Activated T-helper 2 cell treated with anti-CD3 and anti-CD28 coated beads, Interferon-gamma antibody, Interleukin-2, Interleukin-4, amounts not matched to agents 10 μg/mL and 5 μg/mL and 100 μg/mL, durations not matched to agents 14 hours and 24 hours and 36 hours (primary cell): ENCODE data around the gene LTC4S. TPM values are rescaled to one million over a fixed set of nuclear protein-coding genes. Genes with fewer than 3 reads are reported as not detected.

Experiments used
- DNase-seq: peaks from one replicate; pipeline ENCODE4 v3.0.0; 2021; ENCODE audit warnings: low spot score
- H3K27ac Mint-ChIP-seq: one replicate; pipeline ENCODE4 v1.8.0; 2021; ENCODE audit warnings: mixed read lengths
- H3K27me3 Mint-ChIP-seq: one replicate; pipeline ENCODE4 v1.8.0; 2021; ENCODE audit warnings: low read depth, mixed read lengths
- H3K36me3 Mint-ChIP-seq: one replicate; pipeline ENCODE4 v1.8.0; 2021; ENCODE audit warnings: low read depth, mixed read lengths
- H3K4me1 Mint-ChIP-seq: one replicate; pipeline ENCODE4 v1.8.0; 2021; ENCODE audit warnings: low read depth, mixed read lengths
- H3K4me3 Mint-ChIP-seq: one replicate; pipeline ENCODE4 v1.8.0; 2021; ENCODE audit warnings: low read depth, mild to moderate bottlenecking, moderate library complexity, mixed read lengths
- H3K9me3 Mint-ChIP-seq: one replicate; pipeline ENCODE4 v1.8.0; 2021; ENCODE audit warnings: mixed read lengths
- intact Hi-C: fragments of 100-400 bp; cut with micrococcal nuclease; formaldehyde crosslinking; loops from one replicate; pipeline ENCODE4 v1.15.1; 2023
- total RNA-seq: library from RNA; stranded (reverse); gene quantifications from 2 replicates; pipeline ENCODE4 v1.2.3, GENCODE V29; 2022

Gene LTC4S
- total RNA-seq, 1 donor from 2014 or later, result 0.62 TPM

GRCh38 chr5:179820483-179821297 lies 26.9 kb downstream of the LTC4S start, which contains the start of gene SQSTM1:
SQSTM1 (plus strand) TSS chr5:179820905; CDS start chr5:179820937, 32 bp downstream.
- intact Hi-C loops, result loop anchor here (1.0 to 10.0 kb wide), 6 partner anchors 16 to 266 kb away; partner anchors contain the start of genes CANX, HNRNPH1, MRNIP and RUFY1
- Mint-ChIP-seq H3K27ac (peak within 1 kb of the TSS; percentile 93), H3K4me3 (peak within 1 kb of the TSS; percentile 91), H3K4me1 (peaks cover 31% of the 10 kb centered on the region), H3K36me3 (peaks cover 39% of the 10 kb centered on the region), H3K27me3 (no peaks in the 10 kb centered on the region), H3K9me3 (no peaks in the 10 kb centered on the region)
- DNase-seq, result peak; percentile 78

DNA sequence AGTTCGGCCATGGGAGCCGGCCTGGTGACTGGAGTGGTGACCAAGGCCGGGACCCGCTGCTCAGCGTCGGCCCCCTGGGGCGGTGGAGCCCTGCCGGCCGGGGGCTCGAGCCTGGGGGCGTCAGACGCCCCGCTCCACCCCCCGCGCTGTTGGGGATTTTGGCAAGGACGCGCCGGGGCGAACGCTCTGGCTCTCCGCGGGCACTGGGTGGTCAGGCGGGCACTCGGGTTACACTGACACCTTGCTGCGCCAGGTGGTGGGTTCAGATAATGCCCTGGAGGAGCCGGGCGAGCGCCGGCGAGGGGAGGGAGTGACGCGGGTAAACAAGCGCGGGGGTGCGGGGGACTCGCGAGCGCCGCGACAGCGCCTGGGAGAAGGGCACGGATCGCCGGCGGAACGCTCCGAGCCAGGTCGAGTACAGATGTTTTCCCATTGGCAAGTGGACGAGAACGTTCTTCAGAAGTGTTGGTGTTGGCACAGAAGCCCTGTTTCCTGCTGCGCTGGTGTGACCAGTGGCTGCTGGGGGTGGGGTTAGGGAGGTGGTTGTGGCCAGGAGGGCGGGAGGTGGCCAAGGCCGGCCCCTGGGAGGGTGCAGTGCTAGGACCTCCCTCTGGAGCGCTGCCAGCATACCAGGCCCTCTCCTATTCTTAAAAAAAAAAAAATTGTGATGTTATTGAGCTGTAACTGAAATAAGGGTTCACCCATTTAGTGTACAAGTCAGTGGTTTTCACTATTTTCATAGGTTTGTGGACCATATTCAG lies 27.7 kb downstream of the LTC4S start:
- peak overlapping the region; percentile 93 for H3K27ac Mint-ChIP-seq
- no peaks in the 10 kb centered on the region for H3K9me3 Mint-ChIP-seq
- intact Hi-C loops, result loop anchor here (1.0 to 10.0 kb wide), 5 partner anchors 15 to 267 kb away; partner anchors contain the start of genes HNRNPH1, MRNIP and RUFY1
- no peaks in the 10 kb centered on the region for H3K27me3 Mint-ChIP-seq
- DNase-seq, result peak; percentile 83
- peaks cover 45% of the 10 kb centered on the region for H3K36me3 Mint-ChIP-seq
- H3K4me1 Mint-ChIP-seq, result peaks cover 30% of the 10 kb centered on the region
- peak overlapping the region; percentile 91 for H3K4me3 Mint-ChIP-seq

GRCh38 chr5:179822059-179822432 lies 28.3 kb downstream of the LTC4S start:
- Mint-ChIP-seq H3K4me1 (peaks cover 32% of the 10 kb centered on the region), H3K27me3 (no peaks in the 10 kb centered on the region), H3K4me3 (peak overlapping the region; percentile 91), H3K27ac (peak overlapping the region; percentile 93), H3K36me3 (peaks cover 50% of the 10 kb centered on the region), H3K9me3 (no peaks in the 10 kb centered on the region)
- DNase-seq, result no peak
- intact Hi-C loops, result loop anchor here (5.0 to 10.0 kb wide), 3 partner anchors 35 to 267 kb away; partner anchors contain the start of genes HNRNPH1, MRNIP and RUFY1

- Mint-ChIP-seq H3K4me1 (peaks cover 34% of the 10 kb centered on the region), H3K36me3 (peaks cover 55% of the 10 kb centered on the region), H3K27me3 (no peaks in the 10 kb centered on the region), H3K9me3 (no peaks in the 10 kb centered on the region), H3K4me3 (peak overlapping the region; percentile 91), H3K27ac (peak overlapping the region; percentile 93)
- no peak for DNase-seq
- intact Hi-C loops, result loop anchor here (5.0 to 10.0 kb wide), 3 partner anchors 35 to 268 kb away; partner anchors contain the start of genes HNRNPH1, MRNIP and RUFY1
Measured at GRCh38 chr5:179822444-179822990, 28.7 kb downstream of the LTC4S start.

DNA sequence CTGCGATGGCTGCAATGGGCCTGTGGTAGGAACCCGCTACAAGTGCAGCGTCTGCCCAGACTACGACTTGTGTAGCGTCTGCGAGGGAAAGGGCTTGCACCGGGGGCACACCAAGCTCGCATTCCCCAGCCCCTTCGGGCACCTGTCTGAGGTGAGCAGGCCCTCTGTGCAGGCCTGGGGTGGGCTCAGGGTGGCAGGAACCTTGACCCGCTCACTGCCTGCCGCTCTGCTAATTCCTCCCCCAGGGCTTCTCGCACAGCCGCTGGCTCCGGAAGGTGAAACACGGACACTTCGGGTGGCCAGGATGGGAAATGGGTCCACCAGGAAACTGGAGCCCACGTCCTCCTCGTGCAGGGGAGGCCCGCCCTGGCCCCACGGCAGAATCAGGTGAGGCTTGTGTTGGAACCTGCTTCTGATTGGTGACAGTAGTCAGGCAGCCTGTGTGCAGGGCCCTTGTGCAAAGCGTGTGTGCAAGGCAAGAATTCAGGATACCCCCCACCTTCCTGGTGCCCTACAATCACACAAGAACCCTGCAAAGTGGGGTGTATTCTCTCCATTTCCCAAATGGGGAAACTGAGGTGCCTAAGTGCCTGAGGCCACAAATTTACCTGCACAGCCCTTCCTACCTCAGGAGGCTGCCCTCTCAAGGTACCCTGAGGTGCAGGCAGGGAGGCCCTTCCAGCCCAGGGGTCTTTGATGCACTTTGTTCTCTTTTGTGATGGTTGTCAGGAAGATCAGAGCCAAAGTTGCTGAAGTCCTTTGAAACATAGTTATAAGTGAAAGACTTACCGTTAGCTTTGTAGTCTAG lies 30.4 kb downstream of the LTC4S start:
- peaks cover 36% of the 10 kb centered on the region for H3K4me1 Mint-ChIP-seq
- no peaks in the 10 kb centered on the region for H3K9me3 Mint-ChIP-seq
- peaks cover 71% of the 10 kb centered on the region for H3K36me3 Mint-ChIP-seq
- DNase-seq, result no peak
- intact Hi-C loops, result loop anchor here (5.0 to 10.0 kb wide), 3 partner anchors 33 to 269 kb away; partner anchors contain the start of genes HNRNPH1, MRNIP and RUFY1
- H3K27me3 Mint-ChIP-seq, result no peaks in the 10 kb centered on the region
- no peak overlapping the region for H3K27ac Mint-ChIP-seq
- H3K4me3 Mint-ChIP-seq, result no peak overlapping the region

- Mint-ChIP-seq H3K27me3 (no peaks in the 10 kb centered on the region), H3K36me3 (peaks cover 77% of the 10 kb centered on the region), H3K9me3 (no peaks in the 10 kb centered on the region), H3K4me1 (peaks cover 35% of the 10 kb centered on the region), H3K4me3 (no peak overlapping the region), H3K27ac (no peak overlapping the region)
- intact Hi-C loops, result loop anchor here (5.0 to 10.0 kb wide), 3 partner anchors 33 to 270 kb away; partner anchors contain the start of genes HNRNPH1, MRNIP and RUFY1
- DNase-seq, result no peak
Measured at GRCh38 chr5:179824745-179825112, 30.9 kb downstream of the LTC4S start.

DNA sequence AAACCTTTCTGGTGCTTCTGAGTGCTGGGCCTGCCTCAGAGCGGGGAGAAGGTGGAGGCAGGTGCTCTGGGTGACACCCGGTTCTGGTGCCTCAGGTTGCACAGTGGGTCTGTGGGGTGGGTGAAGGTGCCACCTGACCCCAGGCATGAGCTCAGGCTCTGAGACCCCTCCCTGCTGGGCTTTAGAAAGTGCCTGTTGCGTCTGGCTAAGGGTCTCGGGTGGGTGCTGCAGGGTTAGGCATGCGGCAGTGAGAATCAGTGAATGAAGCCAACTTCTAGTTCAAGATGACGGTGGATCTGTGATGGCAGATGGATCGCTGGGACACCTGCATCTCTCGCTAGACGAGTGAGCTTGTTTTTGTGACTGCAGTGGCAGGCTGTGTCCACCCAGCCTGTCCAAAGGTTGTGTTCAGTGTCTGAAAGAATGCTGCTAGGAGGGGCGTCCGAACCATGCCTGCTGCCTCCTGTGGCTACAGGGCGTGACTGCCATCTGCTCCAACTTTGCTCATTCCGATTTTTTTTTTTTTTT lies 31.9 kb downstream of the LTC4S start:
- intact Hi-C loops, result loop anchor here (10.0 kb wide), 1 partner anchor 271 kb away; the partner anchor contains the start of gene RUFY1
- Mint-ChIP-seq H3K27me3 (no peaks in the 10 kb centered on the region), H3K4me3 (no peak overlapping the region), H3K27ac (no peak overlapping the region), H3K4me1 (peaks cover 30% of the 10 kb centered on the region), H3K9me3 (no peaks in the 10 kb centered on the region), H3K36me3 (peaks cover 86% of the 10 kb centered on the region)
- DNase-seq, result no peak

DNA sequence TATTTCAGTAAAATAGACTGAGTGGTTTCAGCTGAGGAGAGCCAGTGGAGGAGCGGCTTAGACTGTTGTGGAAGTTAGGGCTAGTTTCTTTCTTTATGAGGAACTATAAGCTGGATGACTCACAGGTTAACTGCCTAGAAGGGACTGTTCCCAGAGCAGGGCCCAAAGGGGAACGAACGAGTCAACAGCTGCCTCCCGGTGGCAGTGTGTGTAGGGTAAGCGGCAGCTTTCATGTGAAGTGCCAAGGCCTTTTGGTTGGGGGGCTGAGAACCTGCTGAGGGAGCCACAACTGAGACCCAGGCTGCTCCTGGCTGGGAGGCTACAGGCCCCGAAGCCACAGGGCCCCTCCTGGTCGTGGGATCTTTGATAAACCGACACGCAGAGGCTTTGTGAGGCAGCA lies 33.9 kb downstream of the LTC4S start:
- peaks cover 97% of the 10 kb centered on the region for H3K36me3 Mint-ChIP-seq
- peaks cover 21% of the 10 kb centered on the region for H3K4me1 Mint-ChIP-seq
- H3K9me3 Mint-ChIP-seq, result no peaks in the 10 kb centered on the region
- no peak for DNase-seq
- no peaks in the 10 kb centered on the region for H3K27me3 Mint-ChIP-seq
- H3K4me3 Mint-ChIP-seq, result no peak overlapping the region
- peak overlapping the region; percentile 69 for H3K27ac Mint-ChIP-seq
- intact Hi-C loops, result loop anchor here (10.0 kb wide), 1 partner anchor 273 kb away; the partner anchor contains the start of gene RUFY1

- intact Hi-C loops, result loop anchor here (10.0 kb wide), 1 partner anchor 274 kb away; the partner anchor contains the start of gene RUFY1
- Mint-ChIP-seq H3K9me3 (no peaks in the 10 kb centered on the region), H3K4me1 (peaks cover 17% of the 10 kb centered on the region), H3K27ac (peak overlapping the region; percentile 35), H3K36me3 (peaks cover 97% of the 10 kb centered on the region), H3K27me3 (no peaks in the 10 kb centered on the region), H3K4me3 (no peak overlapping the region)
- no peak for DNase-seq
Measured at GRCh38 chr5:179828756-179829421, 35.1 kb downstream of the LTC4S start.

DNA sequence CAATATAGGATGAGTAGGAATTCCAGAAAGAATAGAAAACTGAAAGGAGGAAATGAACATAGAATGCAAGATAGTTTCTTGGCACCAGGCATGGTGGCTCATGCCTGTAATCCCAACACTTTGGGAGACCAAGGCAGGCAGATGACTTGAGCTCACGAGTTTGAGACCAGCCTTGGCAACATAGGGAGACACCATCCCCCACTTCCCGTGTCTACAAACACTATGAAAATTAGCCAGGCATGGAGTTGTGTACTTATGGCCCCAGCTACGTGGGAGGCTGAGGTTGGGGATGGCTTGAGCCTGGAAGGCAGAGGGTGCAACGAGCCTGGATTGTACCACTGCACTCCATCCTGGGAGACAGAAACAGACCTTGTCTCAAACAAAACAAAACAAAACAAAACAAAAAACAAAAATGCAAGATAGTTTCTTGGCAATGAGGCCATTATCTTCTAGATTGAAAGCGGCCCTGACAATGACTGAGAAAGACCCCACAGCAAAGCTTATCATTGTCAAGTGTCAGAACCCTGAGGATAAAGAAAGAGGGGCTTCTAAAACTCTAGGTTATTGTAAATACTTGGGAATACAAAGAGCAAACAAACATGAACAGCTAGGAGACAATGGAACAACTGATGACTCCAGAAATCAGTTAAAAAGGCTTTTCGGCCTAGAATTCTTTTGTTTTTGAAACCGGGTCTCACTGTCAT lies 36.1 kb downstream of the LTC4S start:
- no peak overlapping the region for H3K4me3 Mint-ChIP-seq
- intact Hi-C loops, result loop anchor here (10.0 kb wide), 1 partner anchor 275 kb away; the partner anchor contains the start of gene RUFY1
- no peak overlapping the region for H3K27ac Mint-ChIP-seq
- no peaks in the 10 kb centered on the region for H3K27me3 Mint-ChIP-seq
- peaks cover 14% of the 10 kb centered on the region for H3K4me1 Mint-ChIP-seq
- H3K9me3 Mint-ChIP-seq, result no peaks in the 10 kb centered on the region
- peaks cover 89% of the 10 kb centered on the region for H3K36me3 Mint-ChIP-seq
- no peak for DNase-seq
